UCSD-AML1 (cell line): ENCODE data around the gene SNX4.
"Not testable (repeated sequence)": the region's sequence is repeated elsewhere in the genome, so short reads cannot be mapped to it uniquely, and the experiment has no call there.

Experiments used
- DNase-seq: peaks from one replicate; lab custom pipeline; 2025; ENCODE audit not compliant: unreplicated experiment; lab: John Stamatoyannopoulos, UW

SNX4 gene

GRCh38 chr3:125519678-125520562, at the start of gene SNX4:
Gene SNX4, minus strand, starts transcription at chr3:125520202. Its CDS starts 30 bp downstream, at chr3:125520172.
- peak; percentile 94 for DNase-seq

DNA sequence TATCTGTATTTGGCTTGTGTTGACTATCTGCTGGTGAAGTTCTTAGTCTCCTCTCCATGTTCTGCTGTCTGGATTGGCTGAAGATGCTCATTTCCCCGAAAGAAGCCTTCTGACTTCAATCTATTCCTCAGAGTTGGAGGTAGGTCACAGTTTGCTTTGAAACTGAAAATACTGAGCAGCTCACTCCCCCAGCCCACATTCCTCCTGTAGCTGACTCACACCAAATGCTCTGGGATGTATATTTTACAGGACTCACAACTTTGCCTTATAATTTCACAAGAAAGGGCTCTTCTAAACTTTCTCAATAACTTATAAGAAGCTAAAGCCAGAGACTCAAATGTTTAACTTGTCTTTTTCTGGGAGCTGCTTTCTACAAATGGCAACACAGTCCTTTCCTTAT, 36.3 kb upstream of the SNX4 start:
- DNase-seq, result no peak

DNA sequence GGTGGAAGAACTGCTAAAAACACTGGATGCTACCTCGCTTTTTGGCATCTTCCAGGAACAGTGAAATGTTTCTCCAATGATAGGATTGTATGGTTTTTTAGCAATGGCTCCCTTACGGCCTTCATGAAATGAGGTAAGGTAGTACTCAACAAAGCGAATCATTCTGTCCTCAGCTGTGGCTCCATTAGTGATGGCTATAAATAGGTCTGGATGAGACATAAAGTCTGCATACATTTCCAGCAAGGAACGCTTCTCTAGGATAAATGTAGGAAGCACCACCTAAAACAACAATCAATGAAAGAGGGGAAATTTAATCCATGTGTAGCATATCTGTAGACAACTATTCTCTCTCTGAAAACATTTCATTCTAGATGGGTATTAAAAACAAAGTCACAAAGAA, 32.4 kb upstream of the SNX4 start:
- DNase-seq, result no peak

GRCh38 chr3:125528920-125529319, 8.9 kb upstream of the SNX4 start:
- DNase-seq, result no peak

DNA sequence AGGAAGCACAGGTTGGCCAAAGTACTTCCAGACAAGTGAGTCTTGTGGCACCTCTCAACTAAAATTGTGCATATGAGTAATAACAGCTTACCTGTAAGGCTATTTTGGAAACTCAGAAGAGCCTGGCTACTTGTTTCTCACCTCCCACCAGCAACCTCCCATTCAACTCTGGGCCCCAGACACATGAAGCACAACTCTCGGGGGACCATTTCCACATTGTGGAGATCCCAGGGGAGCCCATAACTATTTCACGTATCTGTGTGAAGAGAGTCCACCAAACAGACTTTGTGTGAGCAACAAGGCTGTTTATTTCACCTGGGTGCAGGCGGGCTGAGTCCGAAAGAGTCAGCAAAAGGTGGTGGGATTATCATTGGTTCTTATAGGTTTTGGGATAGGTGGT, 5.2 kb upstream of the SNX4 start:
- no peak for DNase-seq

GRCh38 chr3:125520563-125520919, 539 bp upstream of the SNX4 start:
- DNase-seq, result not testable (repeated sequence)

DNA sequence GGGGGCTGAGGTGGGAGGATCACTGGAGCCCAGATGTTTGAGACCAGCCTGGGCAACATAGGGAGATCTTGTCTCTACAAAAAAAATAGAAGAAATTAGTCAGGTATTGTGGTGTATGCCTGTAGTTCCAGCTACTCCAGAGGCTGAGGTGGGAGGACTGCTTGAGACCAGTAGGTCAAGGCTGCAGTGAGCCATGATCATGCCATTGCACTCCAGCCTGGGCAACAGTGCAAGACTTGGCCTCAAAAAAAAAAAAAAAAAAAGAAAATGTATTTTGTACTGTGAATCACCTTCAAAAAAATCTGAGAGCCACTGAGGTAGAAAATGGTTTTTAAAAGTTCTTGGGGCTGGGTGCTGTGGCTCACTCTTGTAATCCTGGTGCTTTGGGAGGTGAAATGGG, 4.6 kb downstream of the SNX4 start:
- no peak for DNase-seq

GRCh38 chr3:125513490-125514115, 6.4 kb downstream of the SNX4 start:
- DNase-seq, result no peak

DNA sequence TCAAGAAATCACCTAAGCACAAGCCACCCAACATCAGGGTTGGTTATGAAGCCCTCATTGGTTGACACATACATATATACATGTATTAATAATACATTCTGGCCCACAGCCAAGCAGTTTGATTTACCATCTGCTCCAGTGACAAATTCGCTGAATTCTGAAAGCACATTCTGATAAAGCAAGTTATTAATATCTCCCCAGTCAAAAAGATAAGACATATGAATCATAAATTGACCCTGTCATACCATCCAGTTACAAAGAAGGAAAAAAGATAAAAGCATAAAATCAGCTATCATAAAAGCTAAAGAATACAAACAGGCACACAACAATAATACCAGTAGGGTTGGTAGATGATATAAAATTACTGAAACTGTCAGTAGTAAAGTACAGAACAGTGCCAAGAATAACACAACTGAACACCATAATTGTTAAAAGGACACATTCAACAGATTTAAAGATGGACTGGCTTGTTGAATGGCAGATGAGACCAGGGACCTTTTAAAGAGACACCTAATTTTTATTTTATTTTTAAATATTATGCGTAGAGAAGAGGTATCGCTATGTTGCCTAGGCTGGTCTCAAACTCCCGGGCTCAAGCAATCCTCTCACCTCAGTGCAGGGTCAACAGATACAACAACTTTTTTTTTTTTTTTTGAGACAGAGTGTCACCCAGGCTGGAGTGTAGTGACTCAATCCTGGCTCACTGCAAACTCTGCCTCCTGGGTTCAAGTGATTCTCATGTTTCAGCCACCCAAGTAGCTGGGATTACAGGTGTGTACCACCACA, 7.7 kb downstream of the SNX4 start:
- no peak for DNase-seq

- no peak for DNase-seq
Observed at GRCh38 chr3:125511420-125512118, 8.4 kb downstream of the SNX4 start.

- DNase-seq, result no peak
Observed at GRCh38 chr3:125507128-125507527, 12.9 kb downstream of the SNX4 start.

DNA sequence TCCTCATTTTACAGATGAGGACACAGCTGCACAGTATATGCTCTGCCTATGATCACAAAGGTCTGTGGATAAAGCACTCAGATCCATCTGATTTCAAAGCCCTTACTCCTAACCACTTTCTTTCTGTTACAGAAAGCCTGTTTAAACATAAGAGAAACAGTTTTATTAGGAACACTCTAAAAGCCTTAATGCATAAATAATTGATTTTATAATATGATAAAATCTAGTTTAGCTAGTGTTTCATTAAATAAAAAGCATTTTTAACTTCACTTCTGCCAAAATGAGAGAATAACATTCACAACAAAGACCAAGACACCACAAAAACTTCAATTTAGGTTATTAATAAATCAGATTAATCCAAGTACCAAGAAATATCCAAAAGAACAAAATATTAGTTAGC, 21.4 kb downstream of the SNX4 start:
- no peak for DNase-seq

DNA sequence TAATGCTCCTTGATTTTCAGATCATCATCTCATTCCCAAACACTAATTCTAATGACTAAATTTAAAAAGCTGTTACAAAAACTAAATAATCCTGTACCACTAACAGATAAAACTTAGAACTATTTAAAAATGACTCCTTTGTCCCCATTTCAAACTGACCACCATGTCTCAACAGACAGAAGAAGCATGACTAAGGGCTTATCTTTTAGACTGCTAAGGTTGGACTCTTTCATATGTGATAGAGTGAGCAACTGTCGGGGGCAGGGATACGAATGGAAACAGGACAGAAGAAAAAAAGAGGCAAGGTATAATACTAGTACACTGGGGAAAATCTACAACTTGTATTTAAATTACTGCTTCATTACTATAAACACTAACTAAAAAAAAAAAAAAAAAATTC, 23.3 kb downstream of the SNX4 start:
- no peak for DNase-seq

GRCh38 chr3:125482406-125482805, 37.6 kb downstream of the SNX4 start:
- DNase-seq, result no peak

- no peak for DNase-seq
Observed at GRCh38 chr3:125481786-125482185, 38.2 kb downstream of the SNX4 start.

- DNase-seq, result not testable (repeated sequence)
Observed at GRCh38 chr3:125481375-125481759, 38.6 kb downstream of the SNX4 start.

DNA sequence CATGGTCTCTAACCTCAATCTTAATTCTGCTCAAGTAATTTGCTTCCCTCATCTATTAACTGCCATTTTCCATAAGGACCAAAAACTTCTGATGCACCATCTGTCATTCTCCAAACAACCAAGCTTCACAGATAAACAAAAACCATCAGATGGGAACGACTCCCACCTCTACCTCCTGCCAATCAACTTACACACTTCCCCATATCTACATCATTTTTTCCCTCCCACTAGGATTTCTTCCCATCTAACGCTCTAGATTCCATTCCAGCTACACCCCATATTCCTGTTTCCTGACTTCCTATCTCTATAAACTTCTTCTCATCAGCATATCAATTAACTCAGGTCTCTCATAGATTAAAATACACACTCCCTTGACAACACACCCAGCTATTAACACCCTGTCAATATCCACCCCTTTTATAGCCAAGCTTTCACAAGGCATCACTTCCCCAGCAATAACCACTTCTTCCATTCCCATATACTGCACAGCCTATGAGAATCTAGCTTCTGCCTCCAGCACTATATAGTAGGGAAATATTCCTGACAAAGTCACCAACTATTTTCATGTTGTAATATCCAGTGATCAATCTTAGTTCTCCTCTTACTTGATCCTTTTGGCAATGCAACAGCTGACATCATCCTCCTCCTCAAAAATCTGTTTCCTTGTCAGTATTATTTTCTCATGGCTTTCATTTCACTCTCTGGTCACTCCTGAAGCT, 39.2 kb downstream of the SNX4 start:
- DNase-seq, result no peak

GRCh38 chr3:125479091-125479490, 40.9 kb downstream of the SNX4 start:
- no peak for DNase-seq

GRCh38 chr3:125478326-125478725, 41.7 kb downstream of the SNX4 start:
- DNase-seq, result no peak

DNA sequence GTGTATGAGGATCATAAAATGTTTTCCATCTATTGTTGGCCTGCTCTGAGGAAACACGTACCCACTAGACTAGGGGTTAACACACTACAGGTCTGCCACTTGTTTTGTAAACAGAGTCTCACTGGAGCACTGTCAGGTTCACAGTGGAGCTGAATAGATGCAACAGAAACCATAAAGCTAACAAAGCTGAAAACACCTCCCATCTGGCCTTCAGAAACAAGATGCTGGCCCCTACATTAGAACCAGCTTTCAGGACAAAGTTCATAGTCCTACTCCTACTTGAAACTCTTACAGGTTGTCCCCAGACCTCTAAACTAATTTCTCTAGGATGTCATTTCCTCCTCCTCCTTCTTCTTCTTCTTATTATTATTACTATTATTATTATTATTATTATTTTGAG, 42.3 kb downstream of the SNX4 start:
- DNase-seq, result no peak

DNA sequence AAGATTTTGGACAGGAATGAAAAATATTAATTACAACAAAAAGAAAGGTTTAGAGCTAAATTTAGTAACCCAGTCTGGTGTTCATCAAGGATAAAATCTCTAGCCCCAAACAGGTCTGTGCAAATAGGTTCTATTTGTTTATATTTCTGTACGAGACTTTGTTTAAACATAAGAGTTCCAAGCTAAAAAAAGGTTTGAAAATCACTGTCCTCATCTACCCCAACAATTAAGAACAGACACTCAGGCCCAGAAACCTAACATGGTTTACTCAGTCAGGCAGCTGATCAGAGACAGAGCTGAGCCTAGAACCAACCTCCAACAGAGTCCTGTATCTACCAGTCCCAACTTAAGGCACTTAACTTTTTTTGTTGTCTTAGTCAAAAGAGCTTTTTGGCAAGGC, 49.3 kb downstream of the SNX4 start:
- no peak for DNase-seq
